GM12864 (cell line): ENCODE measurements around the gene KLHL25.
A peak's percentile ranks its signal among the peaks of the same experiment; 100 is the strongest.
"Not testable (repeated sequence)": the region's sequence is repeated elsewhere in the genome, so short reads cannot be mapped to it uniquely, and the experiment has no call there.

Experiments
- DNase-seq: peaks from one replicate; pipeline ENCODE4 v3.0.0-alpha.2; 2011; ENCODE audit warnings: low read depth
- H3K4me3 ChIP-seq: 2 replicates; pipeline ENCODE4 v1.5.1; 2011; ENCODE audit warnings: mild to moderate bottlenecking, low read depth, low read length, control low read depth
- CTCF ChIP-seq: IDR thresholded peaks from 2 replicates; pipeline ENCODE4 v1.5.1; 2011; ENCODE audit warnings: low read depth, mild to moderate bottlenecking, moderate library complexity, low read length, control low read depth, inconsistent platforms; ENCODE audit errors: missing control alignments

Gene KLHL25

GRCh38 chr15:85837011-85837433 lies 42.3 kb upstream of the KLHL25 start:
- TF ChIP-seq CTCF, result no peak
- DNase-seq, result no peak
- no peak overlapping the region for H3K4me3 ChIP-seq

- H3K4me3 ChIP-seq, result no peak overlapping the region
- DNase-seq, result no peak
- TF ChIP-seq CTCF, result no peak
These were observed 39.9 kb upstream of the KLHL25 start for GRCh38 chr15:85834651-85835050.

- no peak for TF ChIP-seq CTCF
- H3K4me3 ChIP-seq, result no peak overlapping the region
- no peak for DNase-seq
These were observed 37.7 kb upstream of the KLHL25 start for GRCh38 chr15:85832394-85832793.

DNA sequence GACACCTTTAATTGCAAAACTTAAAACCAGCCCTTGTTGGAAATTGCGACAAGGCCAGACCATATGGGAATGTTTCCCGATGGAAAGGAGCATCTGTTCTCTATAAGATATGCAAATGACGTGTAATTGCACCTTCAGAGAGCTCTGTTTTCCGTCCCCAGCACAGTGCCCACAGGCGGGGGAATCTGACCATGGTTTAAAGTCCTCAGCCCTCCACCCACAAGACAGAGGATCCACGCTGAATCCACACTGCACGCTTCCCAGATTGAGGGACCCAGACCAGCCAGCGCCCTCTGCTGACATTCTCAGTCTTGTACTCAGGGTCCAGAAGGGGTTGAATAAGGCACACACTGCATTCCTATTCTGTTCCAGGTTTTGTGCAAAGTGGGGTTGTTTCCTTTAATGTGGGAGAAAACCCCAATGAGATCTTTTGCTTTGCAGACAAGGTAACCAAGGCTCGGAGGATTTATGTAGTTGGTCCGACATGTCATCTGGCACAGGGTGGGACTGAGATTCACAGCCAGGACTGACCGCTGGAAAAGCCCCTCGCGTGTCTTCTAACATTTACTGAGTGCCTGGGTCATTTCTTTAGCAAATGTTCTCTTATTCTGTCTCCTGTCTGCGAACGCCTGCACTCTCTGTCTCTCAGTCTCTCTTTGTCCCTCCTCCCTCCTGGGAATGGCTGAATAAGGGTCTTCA lies 36.8 kb upstream of the KLHL25 start:
- DNase-seq, result no peak
- TF ChIP-seq CTCF, result peak; percentile 58
- H3K4me3 ChIP-seq, result no peak overlapping the region

GRCh38 chr15:85829754-85830153 lies 35.0 kb upstream of the KLHL25 start:
- not testable (repeated sequence) for H3K4me3 ChIP-seq, DNase-seq

- TF ChIP-seq CTCF, result no peak
- no peak for DNase-seq
- H3K4me3 ChIP-seq, result no peak overlapping the region
These were observed 34.1 kb upstream of the KLHL25 start for GRCh38 chr15:85828874-85829273.

GRCh38 chr15:85828126-85828525 lies 33.4 kb upstream of the KLHL25 start:
- H3K4me3 ChIP-seq, result no peak overlapping the region
- no peak for TF ChIP-seq CTCF
- DNase-seq, result no peak
